HG02870 (cell line): Measurements from ENCODE around the gene SLC6A20.

Source experiments
- ATAC-seq: cut with Tn5 transposase; IDR thresholded peaks from one replicate; pipeline ENCODE4 v1.9.1; 2021; ENCODE audit warnings: mild to moderate bottlenecking, moderate library complexity; ENCODE audit not compliant: unreplicated experiment

Gene SLC6A20

DNA sequence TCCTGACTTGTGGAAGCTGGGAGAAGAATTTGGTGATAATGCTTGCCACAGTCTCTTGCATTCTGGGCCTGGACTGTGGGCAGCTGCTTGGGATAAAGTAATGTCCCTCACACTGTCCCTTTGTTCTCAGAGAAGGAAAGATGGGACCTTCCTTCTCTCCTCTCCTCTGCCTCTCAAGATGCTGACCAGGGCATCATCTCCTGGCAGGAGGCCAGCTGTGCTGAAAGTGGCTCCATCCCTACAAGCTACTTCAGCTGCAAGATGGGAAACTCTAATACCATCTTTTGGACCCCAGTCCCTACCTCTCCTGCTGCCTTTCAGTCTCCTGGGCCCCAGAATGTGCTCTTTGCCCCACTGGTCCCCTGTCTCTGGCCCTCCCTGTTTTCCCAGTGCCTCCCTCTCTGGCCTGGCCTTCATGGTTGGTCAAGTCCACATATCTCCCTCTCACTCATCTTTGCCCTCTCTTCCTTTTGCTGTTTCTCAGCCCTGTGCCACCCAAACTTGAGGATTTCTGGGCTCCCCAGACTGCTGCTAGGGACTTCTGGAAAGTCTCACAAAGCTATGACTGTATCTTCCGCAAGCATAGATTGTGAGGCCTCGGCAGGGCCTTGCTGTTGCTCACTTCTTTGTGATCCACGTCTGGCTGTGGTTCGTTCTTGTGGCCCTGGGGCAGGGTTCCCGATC is 7.1 kb upstream of the SLC6A20 start:
- ATAC-seq = no peak

DNA sequence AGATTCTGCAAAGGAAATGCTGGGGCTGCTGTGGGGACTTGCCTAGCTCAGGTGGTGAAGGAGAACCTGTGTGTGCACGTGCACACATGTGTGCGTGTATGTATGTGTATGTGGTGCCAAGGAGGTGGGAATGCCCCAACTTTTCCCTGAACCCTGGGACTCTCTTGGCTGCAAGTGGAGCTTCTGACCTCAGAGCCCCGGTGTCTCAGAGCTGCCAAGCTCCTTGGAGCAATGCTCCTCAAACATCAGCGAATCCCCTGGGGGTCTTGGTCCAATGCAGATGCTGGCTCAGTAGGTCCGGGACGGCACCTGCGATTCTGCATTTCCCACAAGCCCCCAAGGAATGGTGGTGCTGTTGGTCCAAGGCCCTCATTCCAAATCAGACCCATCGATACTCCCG is 5.8 kb upstream of the SLC6A20 start:
- no peak for ATAC-seq

DNA sequence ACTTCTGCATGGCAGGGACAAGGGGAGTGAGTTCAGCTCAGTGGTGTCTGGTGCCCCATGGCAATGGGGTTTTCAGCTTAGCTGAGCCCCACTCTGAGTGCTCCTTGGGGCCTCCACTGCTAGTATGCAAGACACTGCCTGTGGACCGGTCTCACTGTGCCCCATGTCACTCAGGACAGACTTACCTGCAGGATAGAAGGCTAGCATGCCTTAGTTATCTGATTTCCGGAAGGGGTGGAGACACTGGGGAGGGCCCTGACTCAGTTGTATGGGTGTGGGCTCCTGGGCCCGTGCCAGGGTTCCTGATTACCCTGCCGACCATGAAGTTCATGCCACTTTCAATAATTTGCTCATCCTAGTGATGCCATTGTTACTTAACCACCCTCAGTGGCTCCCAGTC is 4.3 kb upstream of the SLC6A20 start:
- ATAC-seq = no peak

DNA sequence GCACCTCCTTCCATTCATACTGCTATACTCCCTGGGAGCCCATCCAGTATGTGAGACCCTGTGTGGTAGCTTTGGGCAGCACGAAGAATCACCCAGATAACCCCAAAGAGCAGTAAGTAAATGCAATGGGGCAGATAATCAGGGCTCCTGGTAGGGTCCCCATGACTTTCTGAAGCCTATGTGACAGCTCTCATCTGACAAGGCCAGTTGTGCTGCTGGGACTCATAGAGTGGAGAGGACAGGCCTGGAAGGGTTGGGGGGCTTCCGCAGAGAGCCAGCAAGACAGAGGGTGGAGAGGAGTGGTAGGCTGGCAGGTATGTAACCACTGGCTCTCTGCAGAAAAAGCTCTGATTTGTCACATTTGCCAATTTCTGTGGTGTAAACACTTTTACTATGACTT is 3.2 kb upstream of the SLC6A20 start:
- no peak for ATAC-seq

DNA sequence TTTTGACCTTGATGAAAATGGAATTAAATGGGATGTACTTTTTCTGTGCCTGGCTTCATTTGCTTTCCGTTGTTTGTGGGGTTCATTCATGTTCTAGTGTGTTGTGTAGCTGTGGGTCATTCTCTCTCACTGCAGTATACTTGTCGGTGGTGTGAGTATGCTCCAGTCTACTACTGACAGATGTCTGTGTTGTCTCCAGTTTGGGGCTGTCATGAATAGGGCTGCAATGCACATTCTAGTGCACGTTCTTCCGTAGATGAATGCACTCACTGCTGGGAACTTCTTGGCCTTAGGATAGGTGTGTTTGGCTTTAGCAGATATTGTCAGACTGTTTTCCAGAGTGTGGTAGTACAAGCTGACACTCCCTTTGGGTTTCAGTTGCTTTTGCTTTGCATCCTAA is 1.7 kb upstream of the SLC6A20 start:
- no peak for ATAC-seq

DNA sequence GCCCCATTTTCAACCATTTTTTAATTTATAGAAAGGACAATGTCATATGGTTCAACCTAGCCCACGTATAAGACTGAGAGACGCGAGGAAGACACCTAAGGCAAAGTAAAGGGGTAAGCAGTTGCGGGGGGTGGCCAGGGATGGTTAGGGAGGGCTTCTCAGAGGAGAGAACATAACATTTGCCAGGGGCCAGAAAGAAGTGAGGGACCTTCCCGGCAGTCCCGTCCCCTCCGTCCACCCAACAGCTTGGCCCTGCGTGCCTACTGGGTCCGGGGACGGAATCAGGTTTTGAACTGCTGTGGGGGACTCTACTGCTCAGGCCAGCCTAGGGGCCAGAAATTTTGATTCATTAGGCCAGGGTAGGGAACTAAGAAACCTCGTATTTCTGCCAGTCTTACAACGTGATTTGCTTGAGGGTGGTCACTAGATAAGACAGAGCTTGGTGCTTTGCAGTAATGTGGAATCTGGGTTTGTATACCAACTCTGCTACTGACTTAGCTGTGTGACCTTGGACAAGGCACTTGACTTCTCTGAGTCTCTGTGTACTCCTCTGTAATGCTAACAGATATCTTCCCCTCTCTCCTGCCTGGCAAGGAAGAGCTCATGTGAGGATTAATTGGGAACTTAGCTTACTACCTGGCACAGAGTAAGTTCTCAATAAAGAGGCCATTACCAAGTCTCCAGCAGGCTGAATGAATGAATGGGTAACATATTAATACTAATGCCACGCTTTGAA is 734 bp upstream of the SLC6A20 start:
- no peak for ATAC-seq

DNA sequence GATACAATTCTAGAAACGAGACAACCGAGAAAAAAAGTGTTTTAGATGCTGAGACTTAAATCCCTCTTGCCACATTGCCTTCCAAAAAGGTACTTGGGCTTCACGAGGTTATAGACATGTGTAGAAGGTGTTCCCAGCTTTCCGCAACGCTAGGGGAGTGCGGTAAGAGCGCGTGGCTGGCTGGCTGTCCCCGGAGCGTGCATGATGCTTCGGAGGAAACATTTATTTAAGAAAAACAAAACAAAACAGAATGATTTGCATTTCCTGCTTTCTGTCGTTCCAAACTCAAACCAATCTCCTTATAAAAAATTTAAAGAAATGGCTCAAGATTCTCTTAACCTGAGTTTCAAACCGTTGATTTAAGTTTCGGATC is 841 bp downstream of the SLC6A20 start:
- no peak for ATAC-seq

DNA sequence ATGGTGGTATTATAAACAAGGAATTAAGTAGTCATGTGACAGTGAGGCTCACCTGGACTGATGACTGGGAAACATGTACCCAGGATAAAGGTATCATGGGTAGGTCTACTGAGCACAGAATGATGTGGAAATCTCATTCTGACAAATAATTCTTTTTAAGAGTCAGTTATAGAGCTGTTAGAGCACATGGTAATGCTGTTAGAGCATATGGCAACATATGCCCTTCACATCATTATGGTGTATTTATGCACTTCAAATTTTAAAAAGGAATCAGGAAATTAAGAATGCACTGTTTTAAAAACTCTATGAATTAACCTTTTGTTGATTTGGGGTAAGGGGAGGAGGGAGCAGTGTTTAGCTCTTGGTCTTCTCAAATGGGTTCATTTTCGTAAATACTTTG is 1.7 kb downstream of the SLC6A20 start:
- ATAC-seq = no peak

DNA sequence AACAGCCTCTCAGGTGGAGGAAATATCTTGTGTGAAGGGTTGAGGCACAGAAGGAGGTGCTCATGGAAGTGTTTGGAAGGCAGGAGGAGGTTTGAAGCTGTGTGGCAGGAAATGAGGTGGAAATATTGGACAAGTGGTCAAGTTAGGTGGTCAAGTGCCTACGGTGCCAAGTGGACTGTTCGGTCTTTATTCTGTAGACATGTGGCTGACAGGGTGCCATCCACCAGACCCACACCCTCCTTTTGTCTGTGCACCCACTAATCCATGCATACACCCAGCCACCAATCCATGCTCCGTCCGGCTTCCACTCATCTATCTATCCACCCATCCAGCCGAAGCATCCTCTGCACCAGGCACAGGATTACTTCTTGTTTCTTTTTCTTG is 2.2 kb downstream of the SLC6A20 start:
- ATAC-seq = no peak

DNA sequence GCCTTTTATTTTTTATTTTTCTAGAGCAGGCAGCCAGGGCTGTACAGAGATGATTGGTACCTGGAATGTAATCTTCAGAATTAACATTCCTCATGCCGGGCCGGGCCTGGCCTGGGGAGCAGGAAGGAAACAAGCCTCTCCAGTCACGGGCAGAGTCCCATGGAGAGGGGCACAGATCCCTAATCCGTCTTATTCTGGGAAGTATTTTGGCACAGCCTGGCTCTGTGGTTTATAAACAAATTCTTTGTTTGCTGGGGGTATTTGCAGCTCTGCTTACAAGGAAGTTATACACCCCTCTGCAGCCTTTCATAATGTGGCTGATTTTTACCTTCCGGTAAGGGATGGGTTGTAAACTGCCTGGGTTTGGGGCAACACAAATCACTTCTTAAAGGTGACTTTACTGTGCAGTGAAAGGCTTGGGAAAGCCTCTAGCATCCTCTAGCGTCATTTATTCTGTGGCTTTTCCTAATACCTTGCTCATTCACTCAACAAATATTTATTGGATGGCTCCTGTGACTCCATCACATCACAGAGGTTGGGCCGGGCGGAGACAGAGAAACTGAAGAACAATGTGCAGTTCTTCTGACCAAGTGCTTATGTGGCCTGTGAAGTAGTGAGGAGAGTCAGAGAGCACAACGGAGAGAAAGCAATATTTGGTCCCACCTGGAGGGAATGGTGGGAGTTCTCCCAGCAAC is 2.7 kb downstream of the SLC6A20 start:
- ATAC-seq = no peak

DNA sequence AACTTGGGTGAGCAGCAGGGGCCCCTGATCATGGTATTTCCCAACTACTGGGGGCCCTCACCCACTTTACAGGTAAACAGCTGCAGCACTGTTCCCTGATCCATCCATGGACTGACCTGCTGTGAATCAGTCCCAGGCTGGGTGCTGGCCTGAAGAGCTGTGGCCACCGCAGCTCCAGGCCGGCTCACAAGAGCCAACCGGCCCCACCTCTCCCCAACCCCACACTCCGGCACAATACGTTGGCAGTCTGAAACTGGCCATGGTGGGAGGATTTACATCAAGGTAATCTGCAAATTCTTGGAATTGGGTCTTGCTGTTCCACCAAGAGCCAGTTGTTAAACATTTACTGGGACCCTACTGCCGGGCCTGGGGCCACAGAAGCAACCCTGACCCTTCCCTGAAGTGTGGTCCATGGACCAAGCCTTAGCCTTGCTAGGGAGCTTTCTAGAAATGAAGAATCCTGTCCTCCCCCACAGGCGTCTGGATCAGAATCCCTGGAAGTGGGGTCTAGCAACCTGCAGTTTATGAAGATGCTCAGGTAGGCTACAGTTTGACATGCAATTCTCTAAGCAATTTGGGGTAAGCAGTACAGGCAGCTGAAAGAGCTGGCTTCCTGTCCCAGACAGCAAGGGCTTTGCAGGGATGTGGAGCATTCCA is 3.7 kb downstream of the SLC6A20 start:
- no peak for ATAC-seq

DNA sequence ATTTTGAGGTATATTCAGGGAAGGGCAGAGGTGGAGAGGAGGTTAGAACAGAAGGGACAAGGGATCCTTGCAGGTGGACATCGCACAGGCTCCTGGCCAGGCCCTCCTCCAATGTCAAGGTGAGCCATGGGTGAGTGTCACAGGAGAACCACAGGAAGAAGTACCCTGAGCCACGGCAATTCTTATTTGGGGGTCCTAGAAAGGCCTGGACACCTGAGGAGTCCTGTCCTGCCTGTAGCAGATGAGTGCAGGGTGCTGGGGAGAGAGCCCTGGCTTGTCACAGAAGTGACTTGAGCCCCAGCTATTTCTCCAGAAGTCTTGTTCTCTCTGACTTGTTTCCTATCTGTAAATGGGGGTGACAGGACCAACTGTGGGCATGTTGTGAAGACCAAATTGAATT is 4.3 kb downstream of the SLC6A20 start:
- no peak for ATAC-seq

DNA sequence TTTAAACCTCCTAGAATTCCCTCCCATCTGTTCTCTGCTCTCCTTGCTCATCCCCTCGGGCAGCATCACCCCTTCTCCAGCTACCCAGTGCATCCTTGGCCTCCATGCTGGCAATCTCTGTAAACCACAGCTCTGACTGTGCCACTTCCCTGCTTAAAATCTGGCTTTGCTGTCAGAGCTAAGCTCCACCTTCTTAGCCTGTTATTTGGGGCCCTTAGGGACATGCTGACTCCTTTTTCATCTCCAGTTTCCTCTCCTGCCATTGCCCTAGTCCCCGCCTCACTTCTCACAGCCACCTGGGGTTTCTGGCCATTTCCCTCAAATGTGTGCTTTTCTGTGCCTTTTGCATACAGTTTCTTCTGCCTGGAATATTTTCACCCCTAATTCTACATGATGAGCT is 5.7 kb downstream of the SLC6A20 start:
- no peak for ATAC-seq

DNA sequence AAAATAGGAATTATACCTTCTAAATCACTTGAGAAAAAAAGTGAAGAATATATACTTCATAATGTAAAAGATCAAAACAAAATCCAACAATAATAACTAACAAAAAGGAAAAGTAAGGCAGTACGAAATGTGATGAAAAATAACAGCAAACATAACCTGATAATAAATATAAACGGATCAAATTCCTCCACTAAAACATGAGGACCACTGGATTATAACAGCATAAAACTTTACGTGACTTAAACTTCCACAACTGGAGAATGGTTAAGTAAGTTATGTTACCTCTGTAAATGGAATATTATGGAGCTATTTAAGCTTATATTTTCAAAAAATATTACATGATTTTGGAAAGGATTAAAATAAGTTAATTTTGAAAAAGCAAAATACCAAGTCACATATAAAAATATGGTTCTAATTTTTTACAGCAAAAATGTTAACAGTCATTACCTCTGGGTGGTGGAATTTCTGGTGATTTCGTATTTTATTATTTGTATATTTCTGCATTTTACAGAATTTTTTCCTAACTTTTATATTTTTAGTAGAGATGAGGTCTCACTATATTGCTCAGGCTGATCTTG is 7.0 kb downstream of the SLC6A20 start:
- ATAC-seq = no peak

DNA sequence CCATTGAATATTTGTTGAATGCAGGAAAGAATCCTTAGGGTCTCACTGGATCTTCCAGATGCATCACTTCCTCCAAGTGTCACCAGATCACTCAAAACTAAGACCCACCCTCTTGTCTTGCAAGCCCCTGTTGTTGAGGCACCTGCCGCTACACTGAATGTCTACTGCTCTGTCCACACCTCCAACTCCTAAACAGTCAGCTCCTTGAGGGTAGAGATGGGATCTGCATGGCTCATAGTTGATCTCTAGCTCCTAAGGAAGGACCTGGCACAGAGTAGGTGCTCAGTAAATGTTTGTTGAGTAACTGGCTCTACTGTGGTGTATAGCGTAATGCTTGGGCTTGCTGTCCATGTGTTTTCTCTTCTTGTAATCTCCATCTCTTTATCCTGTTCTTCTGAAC is 8.8 kb downstream of the SLC6A20 start:
- ATAC-seq = no peak

DNA sequence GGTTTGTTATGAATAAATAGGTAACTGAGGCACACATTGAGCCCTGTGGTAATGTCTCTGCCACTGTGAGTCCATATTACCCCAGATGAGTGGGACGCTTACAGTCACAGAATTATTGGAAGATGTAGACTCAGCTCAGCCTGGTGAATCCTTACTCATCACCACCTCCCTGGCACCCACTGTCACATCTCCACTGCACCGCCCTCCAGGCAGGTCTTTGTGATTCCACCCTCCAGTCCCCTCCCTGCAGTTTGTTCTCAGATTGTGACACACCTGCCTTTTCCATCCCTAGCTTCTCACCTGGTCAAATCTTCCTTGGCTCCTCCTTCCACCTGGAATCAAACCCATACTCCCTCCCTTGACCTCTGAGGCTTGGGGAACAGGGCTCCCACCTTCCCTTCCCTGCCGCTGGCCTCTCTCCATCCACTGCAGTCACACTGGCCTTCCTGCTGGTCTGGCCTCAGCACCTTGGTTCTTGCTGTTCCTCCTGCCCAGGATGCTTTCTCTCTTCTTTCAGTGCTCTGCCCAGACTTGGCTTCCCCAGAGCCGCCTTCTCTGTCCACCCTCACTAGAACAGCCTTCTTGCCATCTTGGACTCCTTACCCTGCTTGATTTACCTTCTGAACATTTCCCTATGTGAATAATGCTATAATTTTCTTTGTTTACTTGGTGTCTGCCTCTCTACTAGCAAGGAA is 9.4 kb downstream of the SLC6A20 start:
- no peak for ATAC-seq

DNA sequence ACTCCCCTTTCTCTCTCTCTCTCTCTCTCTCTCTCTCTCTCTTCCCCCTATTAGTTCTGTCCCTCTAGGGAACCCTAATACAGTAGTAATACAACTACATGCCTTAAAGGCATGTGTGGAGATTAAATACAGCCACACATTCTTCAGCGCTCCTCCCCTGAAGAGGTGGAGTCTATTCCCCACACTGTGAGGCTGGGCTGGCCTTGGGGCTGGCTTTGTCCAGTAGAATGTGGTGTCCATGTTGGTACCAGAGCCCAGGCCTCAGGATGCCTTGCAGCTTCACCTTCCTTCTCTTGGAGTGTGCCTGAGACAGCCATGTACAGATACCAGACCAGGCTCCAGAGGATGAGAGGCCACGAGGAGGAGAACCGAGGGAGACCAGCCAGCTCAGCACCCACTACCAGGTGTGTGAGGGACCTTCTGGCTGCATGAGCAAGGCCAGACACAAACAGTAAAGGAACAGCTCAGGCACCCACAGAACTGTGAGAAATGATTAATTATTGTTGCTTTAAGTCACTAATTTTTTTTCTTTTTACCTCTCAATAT is 10.7 kb downstream of the SLC6A20 start:
- no peak for ATAC-seq

DNA sequence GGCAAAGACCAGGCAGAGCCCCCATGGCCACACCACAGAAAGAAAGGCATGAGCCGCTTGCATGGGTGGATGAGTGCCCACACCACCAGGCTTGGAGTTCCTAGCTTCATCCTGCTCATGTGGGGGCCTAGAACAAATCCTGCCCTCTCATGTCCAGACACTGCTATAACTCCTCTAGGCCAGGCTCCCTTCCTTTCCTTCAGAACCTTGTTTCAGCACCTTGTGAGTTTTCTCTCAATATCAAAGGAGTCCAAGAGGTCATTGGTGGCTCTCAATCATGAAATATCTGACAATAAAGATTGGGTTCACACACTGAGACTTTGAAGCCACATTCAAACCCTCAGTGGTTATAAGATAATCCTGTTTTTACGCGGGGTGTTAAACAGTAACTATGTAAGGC is 12.7 kb downstream of the SLC6A20 start:
- ATAC-seq = no peak

DNA sequence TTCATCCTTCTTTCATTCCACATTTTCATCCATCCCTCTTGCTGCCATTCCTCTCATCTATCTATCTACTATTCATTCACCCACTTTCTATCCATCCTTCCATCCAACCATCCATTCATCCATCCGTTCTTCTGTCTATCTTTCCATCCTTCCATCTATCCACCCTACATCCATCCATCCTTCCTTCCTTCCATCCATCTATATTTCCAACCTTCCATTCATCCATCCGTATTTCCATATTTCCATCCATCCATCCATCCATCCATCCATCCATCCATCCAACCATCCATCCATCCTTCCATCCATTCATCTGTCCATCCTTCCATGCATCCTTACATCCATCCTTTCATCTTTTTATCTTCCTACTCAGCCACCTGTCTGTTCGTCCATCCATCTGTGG is 14.0 kb downstream of the SLC6A20 start:
- no peak for ATAC-seq

DNA sequence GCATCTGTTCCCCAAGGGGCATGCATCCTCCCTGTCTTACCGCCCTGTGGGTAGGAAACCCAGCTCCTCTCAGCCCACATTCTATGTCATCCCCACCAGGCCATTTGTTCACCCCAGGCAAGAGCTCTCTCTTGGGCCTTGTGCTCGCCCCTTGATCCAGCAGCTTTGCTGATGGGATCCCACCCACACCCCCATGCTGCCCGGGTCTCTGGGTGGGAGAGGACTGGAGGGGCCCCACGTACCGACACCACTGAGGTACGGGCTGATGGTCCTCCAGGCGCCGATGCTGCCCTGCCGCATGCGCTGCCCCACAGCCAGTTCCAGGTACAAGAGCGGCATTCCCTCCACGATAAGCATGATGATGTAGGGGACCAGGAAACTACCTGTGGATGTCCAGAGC is 14.5 kb downstream of the SLC6A20 start:
- ATAC-seq = no peak

DNA sequence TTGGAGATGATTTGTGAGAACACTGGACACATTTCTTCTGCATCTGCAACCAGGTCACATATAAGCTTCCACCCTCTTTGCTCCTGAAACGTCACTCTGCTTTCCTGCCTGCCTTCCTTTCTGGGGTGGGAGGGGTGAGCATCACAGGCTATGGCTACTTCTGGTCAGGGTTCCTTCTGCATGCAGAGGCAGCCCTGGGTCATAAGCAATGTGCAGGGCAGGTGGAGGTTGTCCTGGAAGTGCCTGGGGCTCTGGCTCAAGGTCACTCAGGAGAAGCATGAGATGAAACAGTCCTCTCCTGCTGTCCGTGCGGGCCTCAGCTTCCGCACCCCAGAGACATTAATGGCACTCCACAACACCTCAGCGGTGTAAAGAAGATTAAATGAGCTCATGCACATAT is 15.1 kb downstream of the SLC6A20 start:
- ATAC-seq = no peak
